Measurements from ENCODE around the gene SPATA31E1.

Gene SPATA31E1

DNA sequence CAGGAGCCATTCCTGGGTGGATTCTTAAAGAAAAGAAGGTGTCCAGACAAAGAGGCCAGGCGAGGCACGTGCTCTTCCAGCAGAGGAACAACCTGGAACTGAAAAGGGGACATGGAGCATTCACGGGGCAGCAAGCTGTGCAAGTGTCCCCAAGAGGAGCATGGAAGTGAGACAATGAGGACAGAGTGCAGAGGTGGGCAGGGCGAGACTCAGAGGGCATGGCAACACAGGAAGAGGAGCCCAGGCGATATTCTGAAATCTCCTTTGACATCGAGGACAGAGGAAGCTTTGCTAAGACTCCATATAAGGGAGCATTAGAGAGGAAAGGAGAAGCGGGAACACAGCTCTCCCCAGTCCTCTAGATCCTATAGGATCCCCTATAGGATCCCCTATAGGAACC, 29.4 kb upstream of the SPATA31E1 start:
- H3K4me1 ChIP-seq, result no peaks in the 10 kb centered on the region
- TF ChIP-seq, protein P1, sequence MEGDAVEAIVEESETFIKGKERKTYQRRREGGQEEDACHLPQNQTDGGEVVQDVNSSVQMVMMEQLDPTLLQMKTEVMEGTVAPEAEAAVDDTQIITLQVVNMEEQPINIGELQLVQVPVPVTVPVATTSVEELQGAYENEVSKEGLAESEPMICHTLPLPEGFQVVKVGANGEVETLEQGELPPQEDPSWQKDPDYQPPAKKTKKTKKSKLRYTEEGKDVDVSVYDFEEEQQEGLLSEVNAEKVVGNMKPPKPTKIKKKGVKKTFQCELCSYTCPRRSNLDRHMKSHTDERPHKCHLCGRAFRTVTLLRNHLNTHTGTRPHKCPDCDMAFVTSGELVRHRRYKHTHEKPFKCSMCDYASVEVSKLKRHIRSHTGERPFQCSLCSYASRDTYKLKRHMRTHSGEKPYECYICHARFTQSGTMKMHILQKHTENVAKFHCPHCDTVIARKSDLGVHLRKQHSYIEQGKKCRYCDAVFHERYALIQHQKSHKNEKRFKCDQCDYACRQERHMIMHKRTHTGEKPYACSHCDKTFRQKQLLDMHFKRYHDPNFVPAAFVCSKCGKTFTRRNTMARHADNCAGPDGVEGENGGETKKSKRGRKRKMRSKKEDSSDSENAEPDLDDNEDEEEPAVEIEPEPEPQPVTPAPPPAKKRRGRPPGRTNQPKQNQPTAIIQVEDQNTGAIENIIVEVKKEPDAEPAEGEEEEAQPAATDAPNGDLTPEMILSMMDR (IDR thresholded peaks at IDR 0.05), result no peak
- no peak overlapping the region for H3K4me2 ChIP-seq (ENCODE audit: low read length)
- H3K4me3 ChIP-seq (ENCODE audit: low read depth, low read length), result no peak overlapping the region
- no peaks in the 10 kb centered on the region for H3K9me3 ChIP-seq (ENCODE audit: control insufficient read depth, low read length)
- no peaks in the 10 kb centered on the region for H3K27me3 ChIP-seq (ENCODE audit: control insufficient read depth, insufficient read depth, low read length)
- H2AFZ ChIP-seq, result no peak overlapping the region
- no peak overlapping the region for H3K27ac ChIP-seq
- H3K79me2 ChIP-seq, result no peaks in the 10 kb centered on the region
- no peaks in the 10 kb centered on the region for H3K36me3 ChIP-seq (ENCODE audit: control insufficient read depth, insufficient read depth, low read length)
- no peak overlapping the region for H3K9ac ChIP-seq

DNA sequence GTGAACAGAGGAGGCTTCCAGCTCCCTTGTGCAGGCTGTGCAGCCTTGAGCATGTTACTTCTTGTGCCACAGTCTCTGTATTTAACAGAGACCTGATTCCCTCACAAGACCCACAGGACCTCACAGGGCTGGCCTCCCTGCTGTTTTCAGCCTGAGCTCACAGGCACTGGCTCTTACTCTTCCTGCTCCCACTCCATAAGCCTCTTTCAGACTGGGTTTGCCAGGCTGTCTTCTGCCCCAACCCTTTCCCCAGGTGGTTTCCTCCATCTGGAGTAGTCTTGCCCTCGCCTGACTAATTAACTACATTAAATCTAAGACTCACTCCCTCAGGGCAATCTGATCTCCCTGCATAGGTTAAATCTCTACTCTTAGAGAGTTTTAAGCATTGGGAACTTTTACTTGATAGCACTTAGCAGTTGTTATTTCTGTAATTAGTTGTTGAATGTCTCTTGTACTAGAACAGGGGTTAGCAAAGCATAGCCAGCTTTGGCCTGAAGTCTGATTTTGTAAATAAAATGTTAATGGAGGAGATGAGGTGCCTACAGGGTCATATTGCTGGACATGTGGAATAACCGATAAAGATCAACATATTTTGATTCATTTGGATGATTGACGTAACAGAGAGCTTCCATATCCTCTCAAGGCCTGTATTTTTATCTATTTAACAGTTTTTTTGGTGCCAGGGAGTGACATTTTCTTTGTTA, 28.6 kb upstream of the SPATA31E1 start:
- Histone ChIP-seq H3K4me1 (no peaks in the 10 kb centered on the region), H3K27ac (no peak overlapping the region)
- TF ChIP-seq, protein P1 (IDR thresholded peaks at IDR 0.05), result no peak

DNA sequence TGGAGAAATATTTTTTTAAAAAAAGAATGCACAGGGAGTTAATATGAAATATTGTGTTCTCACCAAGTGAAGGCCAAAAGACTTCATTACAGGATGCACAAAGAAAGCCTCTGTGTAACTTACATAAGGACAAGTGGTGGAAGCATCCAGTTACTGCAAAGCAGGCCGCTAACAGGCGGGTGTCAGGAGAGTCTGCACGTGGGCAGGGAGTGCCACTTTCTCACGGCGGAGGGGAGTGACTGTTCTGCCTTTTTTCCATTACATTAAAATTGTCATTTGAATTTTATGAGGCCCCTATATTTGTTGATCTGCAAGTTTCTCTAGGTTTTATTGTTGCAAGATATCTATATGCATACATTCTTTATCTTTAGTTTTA, 28.1 kb upstream of the SPATA31E1 start:
- no peaks in the 10 kb centered on the region for H3K79me2 ChIP-seq
- H2AFZ ChIP-seq, result no peak overlapping the region
- H3K4me1 ChIP-seq, result no peaks in the 10 kb centered on the region
- H3K27ac ChIP-seq, result no peak overlapping the region
- TF ChIP-seq, protein P1 (IDR thresholded peaks at IDR 0.05), result no peak
- H3K27me3 ChIP-seq (ENCODE audit: control insufficient read depth, insufficient read depth, low read length), result no peaks in the 10 kb centered on the region
- no peak overlapping the region for H3K4me2 ChIP-seq (ENCODE audit: low read length)
- no peaks in the 10 kb centered on the region for H3K9me3 ChIP-seq (ENCODE audit: control insufficient read depth, low read length)
- no peaks in the 10 kb centered on the region for H3K36me3 ChIP-seq (ENCODE audit: control insufficient read depth, insufficient read depth, low read length)
- H3K9ac ChIP-seq, result no peak overlapping the region
- no peak overlapping the region for H3K4me3 ChIP-seq (ENCODE audit: low read depth, low read length)

More for the DNA sequence above, 28.6 kb upstream of the SPATA31E1 start:
- H3K36me3 ChIP-seq (ENCODE audit: control insufficient read depth, insufficient read depth, low read length), result no peaks in the 10 kb centered on the region
- no peaks in the 10 kb centered on the region for H3K27me3 ChIP-seq (ENCODE audit: control insufficient read depth, insufficient read depth, low read length)
- H3K9ac ChIP-seq, result no peak overlapping the region
- H3K4me2 ChIP-seq (ENCODE audit: low read length), result no peak overlapping the region
- H3K9me3 ChIP-seq (ENCODE audit: control insufficient read depth, low read length), result no peaks in the 10 kb centered on the region
- no peak overlapping the region for H3K4me3 ChIP-seq (ENCODE audit: low read depth, low read length)
- no peaks in the 10 kb centered on the region for H3K79me2 ChIP-seq
- no peak overlapping the region for H2AFZ ChIP-seq

DNA sequence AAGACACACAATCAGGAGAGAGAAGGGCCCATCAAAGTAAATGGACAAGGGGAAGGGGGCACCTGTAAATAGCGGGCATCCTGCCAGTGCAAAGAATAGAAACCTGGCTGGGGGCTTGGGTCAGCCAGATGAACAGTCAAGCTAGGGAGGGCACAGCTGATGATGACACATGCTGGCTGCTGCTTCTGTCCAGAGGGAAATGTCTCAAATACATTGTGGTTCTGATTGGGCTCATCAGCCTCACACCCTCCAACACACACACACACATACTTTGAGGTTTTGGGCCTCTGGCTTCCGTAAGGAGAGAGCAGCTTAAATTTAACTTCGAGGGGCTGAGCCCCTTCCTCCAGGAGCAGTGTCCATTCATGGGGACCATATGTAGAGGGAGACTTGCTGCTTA, 27.6 kb upstream of the SPATA31E1 start:
- no peaks in the 10 kb centered on the region for H3K9me3 ChIP-seq (ENCODE audit: control insufficient read depth, low read length)
- no peaks in the 10 kb centered on the region for H3K79me2 ChIP-seq
- H3K4me3 ChIP-seq (ENCODE audit: low read depth, low read length), result no peak overlapping the region
- no peak overlapping the region for H3K4me2 ChIP-seq (ENCODE audit: low read length)
- TF ChIP-seq, protein P1 (IDR thresholded peaks at IDR 0.05), result no peak
- no peak overlapping the region for H3K9ac ChIP-seq
- no peaks in the 10 kb centered on the region for H3K4me1 ChIP-seq
- no peaks in the 10 kb centered on the region for H3K36me3 ChIP-seq (ENCODE audit: control insufficient read depth, insufficient read depth, low read length)
- no peak overlapping the region for H2AFZ ChIP-seq
- no peaks in the 10 kb centered on the region for H3K27me3 ChIP-seq (ENCODE audit: control insufficient read depth, insufficient read depth, low read length)
- no peak overlapping the region for H3K27ac ChIP-seq
